ENCODE measurements around the gene NNMT. TPM values are rescaled to one million over a fixed set of nuclear protein-coding genes. Genes with fewer than 3 reads are reported as not detected.

NNMT gene
- total RNA-seq, 4 donors from 2014 or later: 4.6 to 362 (median 116) TPM

DNA sequence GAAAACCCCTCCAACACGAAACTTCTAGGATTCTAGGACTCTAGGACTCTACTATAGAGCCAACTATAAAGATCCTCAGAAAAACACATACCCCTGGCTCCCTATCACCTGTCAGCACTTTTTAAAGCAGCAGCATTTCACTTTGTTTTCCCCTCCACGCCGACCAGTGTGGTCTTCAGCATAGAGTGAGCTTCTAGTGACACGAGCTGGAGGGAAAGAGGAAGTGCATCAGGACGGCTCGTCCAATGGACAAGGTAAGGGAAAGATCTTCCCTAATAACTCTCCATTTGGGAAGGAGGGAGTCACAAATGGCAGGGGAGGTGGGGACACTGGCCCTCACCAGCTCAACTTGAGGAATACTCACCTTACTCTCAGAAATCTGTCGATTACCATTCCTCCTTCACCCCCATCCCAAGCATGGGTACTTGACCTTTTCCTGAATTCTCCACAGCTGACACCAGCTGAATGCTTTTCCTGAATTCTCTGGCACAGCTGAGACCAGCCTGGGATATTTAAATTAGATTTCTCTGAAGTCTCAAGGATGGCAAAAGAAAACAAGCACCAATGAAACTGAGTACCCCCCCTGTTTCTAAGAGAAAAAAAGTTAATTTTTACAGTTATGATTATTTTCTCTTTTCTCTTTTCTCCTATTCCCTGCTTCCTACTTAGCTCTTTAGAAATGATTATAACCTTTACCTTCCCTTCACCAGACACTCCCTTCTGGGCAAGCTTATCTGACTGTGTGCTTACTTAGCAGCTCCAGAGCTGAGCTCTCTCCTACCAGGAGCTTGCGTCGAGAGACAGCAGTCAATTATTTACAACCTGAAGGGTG, 33.3 kb upstream of the NNMT start:
- Histone ChIP-seq H3K36me3 (no peaks in the 10 kb centered on the region), H3K27ac (no peak overlapping the region), H3K27me3 (no peaks in the 10 kb centered on the region), H3K4me1 (no peaks in the 10 kb centered on the region), H3K9me3 (no peaks in the 10 kb centered on the region), H3K4me3 (no peak overlapping the region)
- no peak for DNase-seq
- no peak for TF ChIP-seq POLR2A (IDR thresholded peaks at IDR 0.05)
- TF ChIP-seq, protein P1, sequence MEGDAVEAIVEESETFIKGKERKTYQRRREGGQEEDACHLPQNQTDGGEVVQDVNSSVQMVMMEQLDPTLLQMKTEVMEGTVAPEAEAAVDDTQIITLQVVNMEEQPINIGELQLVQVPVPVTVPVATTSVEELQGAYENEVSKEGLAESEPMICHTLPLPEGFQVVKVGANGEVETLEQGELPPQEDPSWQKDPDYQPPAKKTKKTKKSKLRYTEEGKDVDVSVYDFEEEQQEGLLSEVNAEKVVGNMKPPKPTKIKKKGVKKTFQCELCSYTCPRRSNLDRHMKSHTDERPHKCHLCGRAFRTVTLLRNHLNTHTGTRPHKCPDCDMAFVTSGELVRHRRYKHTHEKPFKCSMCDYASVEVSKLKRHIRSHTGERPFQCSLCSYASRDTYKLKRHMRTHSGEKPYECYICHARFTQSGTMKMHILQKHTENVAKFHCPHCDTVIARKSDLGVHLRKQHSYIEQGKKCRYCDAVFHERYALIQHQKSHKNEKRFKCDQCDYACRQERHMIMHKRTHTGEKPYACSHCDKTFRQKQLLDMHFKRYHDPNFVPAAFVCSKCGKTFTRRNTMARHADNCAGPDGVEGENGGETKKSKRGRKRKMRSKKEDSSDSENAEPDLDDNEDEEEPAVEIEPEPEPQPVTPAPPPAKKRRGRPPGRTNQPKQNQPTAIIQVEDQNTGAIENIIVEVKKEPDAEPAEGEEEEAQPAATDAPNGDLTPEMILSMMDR (IDR thresholded peaks at IDR 0.05): peak; percentile 55 to 81 (median 76)
- intact Hi-C loops (cut with DNase I; ENCODE audit: low total_unique reads): loop anchor here (2.0 to 10.0 kb wide), 4 partner anchors 206 to 366 kb away; partner anchors contain the start of gene ZBTB16

GRCh38 chr11:114263513-114264170, 32.6 kb upstream of the NNMT start:
- Histone ChIP-seq H3K4me3 (no peak overlapping the region), H3K27me3 (no peaks in the 10 kb centered on the region), H3K36me3 (no peaks in the 10 kb centered on the region), H3K27ac (no peak overlapping the region), H3K9me3 (no peaks in the 10 kb centered on the region), H3K4me1 (no peaks in the 10 kb centered on the region)
- intact Hi-C loops (cut with DNase I; ENCODE audit: low total_unique reads): loop anchor here (2.0 to 10.0 kb wide), 4 partner anchors 206 to 367 kb away; partner anchors contain the start of gene ZBTB16
- TF ChIP-seq, protein P1 (IDR thresholded peaks at IDR 0.05): no peak
- TF ChIP-seq POLR2A (IDR thresholded peaks at IDR 0.05): no peak
- no peak for DNase-seq

DNA sequence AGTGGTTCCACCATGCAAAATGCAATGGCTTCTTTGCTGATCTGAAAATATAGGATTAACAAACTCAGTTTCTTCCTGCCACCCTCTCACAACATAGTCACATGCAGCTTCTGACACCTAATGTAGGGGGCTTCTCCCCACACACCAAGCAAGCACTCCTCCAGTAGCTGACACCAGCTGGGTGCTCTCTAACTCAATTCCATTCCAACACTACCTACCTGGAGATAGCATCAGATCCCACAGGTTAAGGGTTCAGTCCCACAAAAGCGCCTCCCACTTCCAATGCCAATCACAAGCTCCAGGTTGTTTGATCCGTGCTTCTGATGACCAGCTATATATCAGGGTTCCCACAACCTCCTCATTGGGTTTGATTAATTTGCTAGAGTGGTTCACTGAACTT, 31.8 kb upstream of the NNMT start:
- no peak for DNase-seq

DNA sequence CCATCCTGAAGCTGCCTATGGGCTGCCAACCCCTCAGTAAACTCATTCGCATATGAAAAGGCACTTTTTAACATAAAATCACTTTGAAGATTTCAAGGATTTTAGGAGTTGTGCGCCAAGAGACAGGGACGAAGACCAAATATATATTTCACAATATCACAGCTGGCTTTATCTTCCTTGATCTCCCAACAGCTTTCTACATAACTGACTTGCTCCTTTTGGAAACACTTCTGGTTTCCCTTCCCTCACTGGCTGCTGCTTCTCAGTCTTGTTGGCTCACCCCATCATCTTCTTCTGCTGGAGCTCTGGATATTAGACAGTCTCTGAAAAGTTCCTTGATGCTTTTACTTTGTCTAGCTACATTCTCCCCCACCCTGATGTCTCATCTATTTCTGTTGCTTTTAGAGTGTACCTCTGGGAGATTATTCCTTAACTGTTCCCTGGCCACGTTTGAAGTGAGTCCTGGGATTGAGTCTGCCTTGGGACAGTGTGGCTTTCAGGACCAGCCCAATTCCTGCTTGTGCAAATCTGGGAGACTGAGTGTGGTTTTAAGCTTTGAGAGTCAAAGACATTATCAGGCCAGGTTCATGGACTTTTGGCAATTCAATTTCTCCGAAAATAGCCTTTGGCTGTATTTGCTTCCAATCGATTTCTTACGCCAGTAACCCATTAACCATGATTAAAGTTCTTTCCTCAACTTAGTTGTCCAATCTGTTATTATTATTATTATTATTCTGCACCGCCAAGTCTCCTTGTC, 30.9 kb upstream of the NNMT start:
- no peak for TF ChIP-seq POLR2A (IDR thresholded peaks at IDR 0.05)
- TF ChIP-seq, protein P1 (IDR thresholded peaks at IDR 0.05): no peak
- no peak overlapping the region for H3K4me3 ChIP-seq
- intact Hi-C loops (cut with DNase I; ENCODE audit: low total_unique reads): loop anchor here (10.0 kb wide), 1 partner anchor 270 kb away; no protein-coding TSS in a partner anchor
- no peaks in the 10 kb centered on the region for H3K27me3 ChIP-seq
- H3K9me3 ChIP-seq: no peaks in the 10 kb centered on the region
- no peaks in the 10 kb centered on the region for H3K4me1 ChIP-seq
- DNase-seq: no peak
- H3K27ac ChIP-seq: no peak overlapping the region
- H3K36me3 ChIP-seq: no peaks in the 10 kb centered on the region

More for the DNA sequence above, 31.8 kb upstream of the NNMT start:
- Histone ChIP-seq H3K27ac (no peak overlapping the region), H3K27me3 (no peaks in the 10 kb centered on the region), H3K4me3 (no peak overlapping the region), H3K36me3 (no peaks in the 10 kb centered on the region), H3K4me1 (no peaks in the 10 kb centered on the region), H3K9me3 (no peaks in the 10 kb centered on the region)
- intact Hi-C loops (cut with DNase I; ENCODE audit: low total_unique reads): loop anchor here (5.0 to 10.0 kb wide), 3 partner anchors 207 to 270 kb away; partner anchors contain the start of gene ZBTB16
- no peak for TF ChIP-seq POLR2A (IDR thresholded peaks at IDR 0.05)
- TF ChIP-seq, protein P1 (IDR thresholded peaks at IDR 0.05): no peak
